ENCODE results near the gene FGF14.

GRCh38 chr13:101726681-101727080, 675.2 kb downstream of the FGF14 start:
- TF ChIP-seq, protein P1, sequence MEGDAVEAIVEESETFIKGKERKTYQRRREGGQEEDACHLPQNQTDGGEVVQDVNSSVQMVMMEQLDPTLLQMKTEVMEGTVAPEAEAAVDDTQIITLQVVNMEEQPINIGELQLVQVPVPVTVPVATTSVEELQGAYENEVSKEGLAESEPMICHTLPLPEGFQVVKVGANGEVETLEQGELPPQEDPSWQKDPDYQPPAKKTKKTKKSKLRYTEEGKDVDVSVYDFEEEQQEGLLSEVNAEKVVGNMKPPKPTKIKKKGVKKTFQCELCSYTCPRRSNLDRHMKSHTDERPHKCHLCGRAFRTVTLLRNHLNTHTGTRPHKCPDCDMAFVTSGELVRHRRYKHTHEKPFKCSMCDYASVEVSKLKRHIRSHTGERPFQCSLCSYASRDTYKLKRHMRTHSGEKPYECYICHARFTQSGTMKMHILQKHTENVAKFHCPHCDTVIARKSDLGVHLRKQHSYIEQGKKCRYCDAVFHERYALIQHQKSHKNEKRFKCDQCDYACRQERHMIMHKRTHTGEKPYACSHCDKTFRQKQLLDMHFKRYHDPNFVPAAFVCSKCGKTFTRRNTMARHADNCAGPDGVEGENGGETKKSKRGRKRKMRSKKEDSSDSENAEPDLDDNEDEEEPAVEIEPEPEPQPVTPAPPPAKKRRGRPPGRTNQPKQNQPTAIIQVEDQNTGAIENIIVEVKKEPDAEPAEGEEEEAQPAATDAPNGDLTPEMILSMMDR (IDR thresholded peaks at IDR 0.05; ENCODE audit: low read depth, low read length), result no peak
- no peak for TF ChIP-seq EZH2phosphoT487 (IDR thresholded peaks at IDR 0.05; ENCODE audit: low read depth)
